GM23338 (cell line): ENCODE results near the gene OR52A1. TPM values are rescaled to one million over a fixed set of nuclear protein-coding genes. Genes with fewer than 3 reads are reported as not detected.

ENCODE experiments used
- ATAC-seq: fragments of 200-7000 bp; cut with Tn5 transposase; 3 replicates; pipeline ENCODE4 v1.9.1; 2020
- DNase-seq: peaks from one replicate; pipeline ENCODE4 v3.0.0-alpha.2; 2015; ENCODE audit warnings: low spot score
- H2AFZ ChIP-seq: fragments of 200-600 bp; sonication (generic); 2 replicates; pipeline ENCODE4 v1.8.0; 2016; ENCODE audit warnings: antibody characterized with exemption, mild to moderate bottlenecking, moderate library complexity
- H3F3A ChIP-seq: fragments of 200-600 bp; sonication (generic); replicated peaks from 2 replicates; pipeline ENCODE4 v1.8.0; 2017; ENCODE audit warnings: antibody characterized with exemption, mixed run types, low read depth
- H3K27ac ChIP-seq: fragments of 200-600 bp; sonication (generic); 2 replicates; pipeline ENCODE4 v1.6.1; 2016; ENCODE audit warnings: low read depth
- H3K27me3 ChIP-seq: fragments of 200-600 bp; sonication (generic); 2 replicates; pipeline ENCODE4 v1.8.0; 2016; ENCODE audit warnings: mild to moderate bottlenecking, mixed run types, moderate library complexity; ENCODE audit not compliant: insufficient read depth
- H3K36me3 ChIP-seq: fragments of 200-600 bp; sonication (generic); 2 replicates; pipeline ENCODE4 v1.8.0; 2016; ENCODE audit warnings: mild to moderate bottlenecking; ENCODE audit not compliant: insufficient read depth
- H3K4me1 ChIP-seq: fragments of 200-600 bp; sonication (generic); 2 replicates; pipeline ENCODE4 v1.8.0; 2016; ENCODE audit warnings: mild to moderate bottlenecking, moderate library complexity; ENCODE audit not compliant: insufficient read depth
- H3K4me2 ChIP-seq: fragments of 200-600 bp; sonication (generic); 2 replicates; pipeline ENCODE4 v1.7.1; 2017; ENCODE audit warnings: mixed run types
- H3K4me3 ChIP-seq: fragments of 200-600 bp; sonication (generic); 2 replicates; pipeline ENCODE4 v1.6.1; 2016; ENCODE audit warnings: mixed run types
- H3K79me2 ChIP-seq: fragments of 200-600 bp; sonication (generic); replicated peaks from 2 replicates; pipeline ENCODE4 v1.8.0; 2017; ENCODE audit warnings: mild to moderate bottlenecking; ENCODE audit not compliant: insufficient read depth
- H3K9me2 ChIP-seq: fragments of 200-600 bp; sonication (generic); 2 replicates; pipeline ENCODE4 v1.8.0; 2017; ENCODE audit not compliant: insufficient read depth
- H4K20me1 ChIP-seq: fragments of 200-600 bp; sonication (generic); replicated peaks from 2 replicates; pipeline ENCODE4 v1.8.0; 2017; ENCODE audit warnings: mild to moderate bottlenecking; ENCODE audit not compliant: insufficient read depth
- H3K27ac Mint-ChIP-seq: 2 replicates; pipeline ENCODE4 v1.8.0; 2020; ENCODE audit warnings: inconsistent platforms, mild to moderate bottlenecking, moderate library complexity, mixed read lengths
- H3K27me3 Mint-ChIP-seq: 3 replicates; pipeline ENCODE4 v1.8.0; 2022; ENCODE audit warnings: low read depth, mild to moderate bottlenecking, moderate library complexity, mixed read lengths, inconsistent platforms; ENCODE audit not compliant: insufficient read depth, poor library complexity
- H3K36me3 Mint-ChIP-seq: 3 replicates; pipeline ENCODE4 v1.8.0; 2021; ENCODE audit warnings: low read depth, mild to moderate bottlenecking, inconsistent platforms, moderate library complexity, mixed read lengths
- H3K4me1 Mint-ChIP-seq: 3 replicates; pipeline ENCODE4 v1.8.0; 2020; ENCODE audit warnings: mild to moderate bottlenecking, inconsistent platforms, mixed read lengths
- H3K4me3 Mint-ChIP-seq: 3 replicates; pipeline ENCODE4 v1.8.0; 2021; ENCODE audit warnings: moderate library complexity, mild to moderate bottlenecking, inconsistent platforms, mixed read lengths
- H3K9me3 Mint-ChIP-seq: 3 replicates; pipeline ENCODE4 v1.8.0; 2020; ENCODE audit warnings: moderate library complexity, mild to moderate bottlenecking, inconsistent platforms, mixed read lengths
- CREB1 ChIP-seq: fragments of 250-450 bp; sonication (Bioruptor Pico); IDR thresholded peaks from 2 replicates; pipeline ENCODE4 v1.5.0; 2020; ENCODE audit warnings: low read depth, mild to moderate bottlenecking, moderate library complexity
- EZH2 ChIP-seq: fragments of 200-600 bp; sonication (generic); IDR thresholded peaks from one replicate; pipeline ENCODE4 v1.8.0; 2017; ENCODE audit warnings: antibody characterized with exemption, mild to moderate bottlenecking, low read depth; ENCODE audit not compliant: unreplicated experiment
- EZH2phosphoT487 ChIP-seq: fragments of 200-600 bp; sonication (generic); IDR thresholded peaks from one replicate; pipeline ENCODE4 v1.8.1; 2018; ENCODE audit warnings: antibody characterized with exemption; ENCODE audit not compliant: unreplicated experiment
- JUNB ChIP-seq: IDR thresholded peaks from one replicate; pipeline ENCODE4 v1.6.1; 2016; ENCODE audit warnings: antibody characterized with exemption; ENCODE audit not compliant: unreplicated experiment
- NANOG ChIP-seq: IDR thresholded peaks from 2 replicates; pipeline ENCODE4 v1.6.1; 2016; ENCODE audit warnings: antibody characterized with exemption, borderline replicate concordance
- POLR2AphosphoS5 ChIP-seq: IDR thresholded peaks from 2 replicates; pipeline ENCODE4 v1.6.1; 2016; ENCODE audit warnings: antibody characterized with exemption, low read depth
- STAT1 ChIP-seq: IDR thresholded peaks from one replicate; pipeline ENCODE4 v1.6.1; 2016; ENCODE audit warnings: antibody characterized with exemption; ENCODE audit not compliant: unreplicated experiment
- ZNF114 ChIP-seq: fragments of 250-450 bp; sonication (Bioruptor Pico); IDR thresholded peaks from 2 replicates; pipeline ENCODE4 v1.5.0; 2020; ENCODE audit warnings: mild to moderate bottlenecking, moderate library complexity
- ZNF331 ChIP-seq: fragments of 250-450 bp; sonication (Bioruptor Pico); IDR thresholded peaks from 2 replicates; pipeline ENCODE4 v1.5.0; 2020; ENCODE audit warnings: low read depth, mild to moderate bottlenecking, moderate library complexity
- polyA plus RNA-seq: library from polyadenylated mRNA; unstranded; fragments of >200 nt; fragmentation: Nextera tagmentation; extraction: Ambion mirVana; gene quantifications from 2 replicates; pipeline ENCODE4 v1.2.1, GENCODE V29; 2016
- total RNA-seq: library from RNA; depleted of rRNA; stranded (reverse); fragments of >200 nt; shearing (Covaris generic); gene quantifications from 2 replicates; pipeline ENCODE4 v1.2.3, GENCODE V29; 2014
- TF ChIP-seq, protein P1 (sequence below): IDR thresholded peaks from 2 replicates; pipeline ENCODE4 v1.6.1; 2016; ENCODE audit warnings: antibody characterized with exemption
- TF ChIP-seq, protein P2 (sequence below): fragments of 250-450 bp; sonication (Bioruptor Pico); IDR thresholded peaks from 2 replicates; pipeline ENCODE4 v1.5.0; 2020; ENCODE audit warnings: mild to moderate bottlenecking, moderate library complexity
- TF ChIP-seq, protein P3 (sequence below), 2 experiments: fragments of 200-600 bp in 1 of 2; sonication (generic) in 1 of 2; conservative IDR thresholded peaks; 2 replicates each; pipeline versions ENCODE4 v1.5.1 to v1.6.1; 2016 to 2017; ENCODE audit warnings: antibody characterized with exemption in 2 of 2, low read depth in 2 of 2, mild to moderate bottlenecking in 2 of 2, moderate library complexity in 1 of 2
- TF ChIP-seq, protein P4 (sequence below): IDR thresholded peaks from one replicate; pipeline ENCODE4 v1.6.1; 2018; ENCODE audit warnings: antibody characterized with exemption; ENCODE audit not compliant: unreplicated experiment

OR52A1 gene
- total and polyA plus RNA-seq, 2 experiments from 2014 or later, result 0.73 to 4.3 TPM

DNA sequence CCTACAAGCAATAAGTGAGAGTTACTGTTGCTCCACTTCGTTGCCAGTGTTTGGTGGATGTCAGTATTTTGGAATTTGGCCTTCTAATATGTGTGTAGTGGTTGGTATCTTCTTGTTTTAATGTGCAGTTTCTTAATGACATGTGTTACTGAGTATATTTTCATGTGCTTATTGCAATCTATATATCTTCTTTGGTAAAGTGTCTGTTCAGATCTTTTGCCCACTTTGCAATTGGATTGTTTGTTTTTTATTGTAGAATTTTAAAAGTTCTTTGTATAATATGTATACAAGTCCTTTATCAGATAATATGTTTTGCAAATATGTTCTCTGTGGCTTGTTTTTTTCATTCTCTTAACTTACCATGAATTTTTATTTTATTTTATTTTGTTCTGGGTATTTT, 38.2 kb upstream of the OR52A1 start:
- no peak for ATAC-seq
- peaks cover 12% of the 10 kb centered on the region for H3K36me3 Mint-ChIP-seq
- no peaks in the 10 kb centered on the region for H3K9me2 ChIP-seq
- no peak overlapping the region for H3K4me3 ChIP-seq
- no peaks in the 10 kb centered on the region for H3K36me3 ChIP-seq
- no peaks in the 10 kb centered on the region for H3K79me2 ChIP-seq
- no peaks in the 10 kb centered on the region for H3K27me3 Mint-ChIP-seq
- peaks cover 8% of the 10 kb centered on the region; the same call in 2 of the 3 replicates for H3K4me1 Mint-ChIP-seq
- H3K4me3 Mint-ChIP-seq, result no peak overlapping the region
- DNase-seq, result no peak
- H3K4me2 ChIP-seq, result no peak overlapping the region
- no peak overlapping the region for H3K27ac ChIP-seq
- no peak overlapping the region for H2AFZ ChIP-seq
- H3F3A ChIP-seq, result no peaks in the 10 kb centered on the region
- H3K27ac Mint-ChIP-seq, result no peak overlapping the region
- no peaks in the 10 kb centered on the region for H3K4me1 ChIP-seq
- H4K20me1 ChIP-seq, result no peaks in the 10 kb centered on the region
- H3K9me3 Mint-ChIP-seq, result peaks cover 23% of the 10 kb centered on the region
- no peaks in the 10 kb centered on the region for H3K27me3 ChIP-seq
- TF ChIP-seq ZNF331 (CRISPR knock-in tag) (no peak), POLR2AphosphoS5 (no peak), EZH2phosphoT487 (no peak), JUNB (no peak), STAT1 (no peak), NANOG (no peak), EZH2 (no peak), ZNF114 (no peak), CREB1 (no peak)
- TF ChIP-seq, protein P1, sequence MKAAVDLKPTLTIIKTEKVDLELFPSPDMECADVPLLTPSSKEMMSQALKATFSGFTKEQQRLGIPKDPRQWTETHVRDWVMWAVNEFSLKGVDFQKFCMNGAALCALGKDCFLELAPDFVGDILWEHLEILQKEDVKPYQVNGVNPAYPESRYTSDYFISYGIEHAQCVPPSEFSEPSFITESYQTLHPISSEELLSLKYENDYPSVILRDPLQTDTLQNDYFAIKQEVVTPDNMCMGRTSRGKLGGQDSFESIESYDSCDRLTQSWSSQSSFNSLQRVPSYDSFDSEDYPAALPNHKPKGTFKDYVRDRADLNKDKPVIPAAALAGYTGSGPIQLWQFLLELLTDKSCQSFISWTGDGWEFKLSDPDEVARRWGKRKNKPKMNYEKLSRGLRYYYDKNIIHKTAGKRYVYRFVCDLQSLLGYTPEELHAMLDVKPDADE, result no peak
- TF ChIP-seq, protein P2, sequence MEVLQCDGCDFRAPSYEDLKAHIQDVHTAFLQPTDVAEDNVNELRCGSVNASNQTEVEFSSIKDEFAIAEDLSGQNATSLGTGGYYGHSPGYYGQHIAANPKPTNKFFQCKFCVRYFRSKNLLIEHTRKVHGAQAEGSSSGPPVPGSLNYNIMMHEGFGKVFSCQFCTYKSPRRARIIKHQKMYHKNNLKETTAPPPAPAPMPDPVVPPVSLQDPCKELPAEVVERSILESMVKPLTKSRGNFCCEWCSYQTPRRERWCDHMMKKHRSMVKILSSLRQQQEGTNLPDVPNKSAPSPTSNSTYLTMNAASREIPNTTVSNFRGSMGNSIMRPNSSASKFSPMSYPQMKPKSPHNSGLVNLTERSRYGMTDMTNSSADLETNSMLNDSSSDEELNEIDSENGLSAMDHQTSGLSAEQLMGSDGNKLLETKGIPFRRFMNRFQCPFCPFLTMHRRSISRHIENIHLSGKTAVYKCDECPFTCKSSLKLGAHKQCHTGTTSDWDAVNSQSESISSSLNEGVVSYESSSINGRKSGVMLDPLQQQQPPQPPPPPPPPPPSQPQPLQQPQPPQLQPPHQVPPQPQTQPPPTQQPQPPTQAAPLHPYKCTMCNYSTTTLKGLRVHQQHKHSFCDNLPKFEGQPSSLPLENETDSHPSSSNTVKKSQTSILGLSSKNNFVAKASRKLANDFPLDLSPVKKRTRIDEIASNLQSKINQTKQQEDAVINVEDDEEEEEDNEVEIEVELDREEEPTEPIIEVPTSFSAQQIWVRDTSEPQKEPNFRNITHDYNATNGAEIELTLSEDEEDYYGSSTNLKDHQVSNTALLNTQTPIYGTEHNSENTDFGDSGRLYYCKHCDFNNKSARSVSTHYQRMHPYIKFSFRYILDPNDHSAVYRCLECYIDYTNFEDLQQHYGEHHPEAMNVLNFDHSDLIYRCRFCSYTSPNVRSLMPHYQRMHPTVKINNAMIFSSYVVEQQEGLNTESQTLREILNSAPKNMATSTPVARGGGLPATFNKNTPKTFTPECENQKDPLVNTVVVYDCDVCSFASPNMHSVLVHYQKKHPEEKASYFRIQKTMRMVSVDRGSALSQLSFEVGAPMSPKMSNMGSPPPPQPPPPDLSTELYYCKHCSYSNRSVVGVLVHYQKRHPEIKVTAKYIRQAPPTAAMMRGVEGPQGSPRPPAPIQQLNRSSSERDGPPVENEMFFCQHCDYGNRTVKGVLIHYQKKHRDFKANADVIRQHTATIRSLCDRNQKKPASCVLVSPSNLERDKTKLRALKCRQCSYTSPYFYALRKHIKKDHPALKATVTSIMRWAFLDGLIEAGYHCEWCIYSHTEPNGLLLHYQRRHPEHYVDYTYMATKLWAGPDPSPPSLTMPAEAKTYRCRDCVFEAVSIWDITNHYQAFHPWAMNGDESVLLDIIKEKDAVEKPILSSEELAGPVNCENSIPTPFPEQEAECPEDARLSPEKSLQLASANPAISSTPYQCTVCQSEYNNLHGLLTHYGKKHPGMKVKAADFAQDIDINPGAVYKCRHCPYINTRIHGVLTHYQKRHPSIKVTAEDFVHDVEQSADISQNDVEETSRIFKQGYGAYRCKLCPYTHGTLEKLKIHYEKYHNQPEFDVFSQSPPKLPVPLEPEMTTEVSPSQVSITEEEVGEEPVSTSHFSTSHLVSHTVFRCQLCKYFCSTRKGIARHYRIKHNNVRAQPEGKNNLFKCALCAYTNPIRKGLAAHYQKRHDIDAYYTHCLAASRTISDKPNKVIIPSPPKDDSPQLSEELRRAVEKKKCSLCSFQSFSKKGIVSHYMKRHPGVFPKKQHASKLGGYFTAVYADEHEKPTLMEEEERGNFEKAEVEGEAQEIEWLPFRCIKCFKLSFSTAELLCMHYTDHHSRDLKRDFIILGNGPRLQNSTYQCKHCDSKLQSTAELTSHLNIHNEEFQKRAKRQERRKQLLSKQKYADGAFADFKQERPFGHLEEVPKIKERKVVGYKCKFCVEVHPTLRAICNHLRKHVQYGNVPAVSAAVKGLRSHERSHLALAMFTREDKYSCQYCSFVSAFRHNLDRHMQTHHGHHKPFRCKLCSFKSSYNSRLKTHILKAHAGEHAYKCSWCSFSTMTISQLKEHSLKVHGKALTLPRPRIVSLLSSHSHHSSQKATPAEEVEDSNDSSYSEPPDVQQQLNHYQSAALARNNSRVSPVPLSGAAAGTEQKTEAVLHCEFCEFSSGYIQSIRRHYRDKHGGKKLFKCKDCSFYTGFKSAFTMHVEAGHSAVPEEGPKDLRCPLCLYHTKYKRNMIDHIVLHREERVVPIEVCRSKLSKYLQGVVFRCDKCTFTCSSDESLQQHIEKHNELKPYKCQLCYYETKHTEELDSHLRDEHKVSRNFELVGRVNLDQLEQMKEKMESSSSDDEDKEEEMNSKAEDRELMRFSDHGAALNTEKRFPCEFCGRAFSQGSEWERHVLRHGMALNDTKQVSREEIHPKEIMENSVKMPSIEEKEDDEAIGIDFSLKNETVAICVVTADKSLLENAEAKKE, result no peak
- TF ChIP-seq, protein P3, sequence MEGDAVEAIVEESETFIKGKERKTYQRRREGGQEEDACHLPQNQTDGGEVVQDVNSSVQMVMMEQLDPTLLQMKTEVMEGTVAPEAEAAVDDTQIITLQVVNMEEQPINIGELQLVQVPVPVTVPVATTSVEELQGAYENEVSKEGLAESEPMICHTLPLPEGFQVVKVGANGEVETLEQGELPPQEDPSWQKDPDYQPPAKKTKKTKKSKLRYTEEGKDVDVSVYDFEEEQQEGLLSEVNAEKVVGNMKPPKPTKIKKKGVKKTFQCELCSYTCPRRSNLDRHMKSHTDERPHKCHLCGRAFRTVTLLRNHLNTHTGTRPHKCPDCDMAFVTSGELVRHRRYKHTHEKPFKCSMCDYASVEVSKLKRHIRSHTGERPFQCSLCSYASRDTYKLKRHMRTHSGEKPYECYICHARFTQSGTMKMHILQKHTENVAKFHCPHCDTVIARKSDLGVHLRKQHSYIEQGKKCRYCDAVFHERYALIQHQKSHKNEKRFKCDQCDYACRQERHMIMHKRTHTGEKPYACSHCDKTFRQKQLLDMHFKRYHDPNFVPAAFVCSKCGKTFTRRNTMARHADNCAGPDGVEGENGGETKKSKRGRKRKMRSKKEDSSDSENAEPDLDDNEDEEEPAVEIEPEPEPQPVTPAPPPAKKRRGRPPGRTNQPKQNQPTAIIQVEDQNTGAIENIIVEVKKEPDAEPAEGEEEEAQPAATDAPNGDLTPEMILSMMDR (conservative IDR thresholded peaks at IDR 0.05; ENCODE audit: low read depth in 2 of 2), result no peak
- TF ChIP-seq, protein P4, sequence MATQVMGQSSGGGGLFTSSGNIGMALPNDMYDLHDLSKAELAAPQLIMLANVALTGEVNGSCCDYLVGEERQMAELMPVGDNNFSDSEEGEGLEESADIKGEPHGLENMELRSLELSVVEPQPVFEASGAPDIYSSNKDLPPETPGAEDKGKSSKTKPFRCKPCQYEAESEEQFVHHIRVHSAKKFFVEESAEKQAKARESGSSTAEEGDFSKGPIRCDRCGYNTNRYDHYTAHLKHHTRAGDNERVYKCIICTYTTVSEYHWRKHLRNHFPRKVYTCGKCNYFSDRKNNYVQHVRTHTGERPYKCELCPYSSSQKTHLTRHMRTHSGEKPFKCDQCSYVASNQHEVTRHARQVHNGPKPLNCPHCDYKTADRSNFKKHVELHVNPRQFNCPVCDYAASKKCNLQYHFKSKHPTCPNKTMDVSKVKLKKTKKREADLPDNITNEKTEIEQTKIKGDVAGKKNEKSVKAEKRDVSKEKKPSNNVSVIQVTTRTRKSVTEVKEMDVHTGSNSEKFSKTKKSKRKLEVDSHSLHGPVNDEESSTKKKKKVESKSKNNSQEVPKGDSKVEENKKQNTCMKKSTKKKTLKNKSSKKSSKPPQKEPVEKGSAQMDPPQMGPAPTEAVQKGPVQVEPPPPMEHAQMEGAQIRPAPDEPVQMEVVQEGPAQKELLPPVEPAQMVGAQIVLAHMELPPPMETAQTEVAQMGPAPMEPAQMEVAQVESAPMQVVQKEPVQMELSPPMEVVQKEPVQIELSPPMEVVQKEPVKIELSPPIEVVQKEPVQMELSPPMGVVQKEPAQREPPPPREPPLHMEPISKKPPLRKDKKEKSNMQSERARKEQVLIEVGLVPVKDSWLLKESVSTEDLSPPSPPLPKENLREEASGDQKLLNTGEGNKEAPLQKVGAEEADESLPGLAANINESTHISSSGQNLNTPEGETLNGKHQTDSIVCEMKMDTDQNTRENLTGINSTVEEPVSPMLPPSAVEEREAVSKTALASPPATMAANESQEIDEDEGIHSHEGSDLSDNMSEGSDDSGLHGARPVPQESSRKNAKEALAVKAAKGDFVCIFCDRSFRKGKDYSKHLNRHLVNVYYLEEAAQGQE, result no peak
